GM18505 (cell line): Measurements from ENCODE around the gene TBC1D10B.
"Not testable (repeated sequence)": the region's sequence is repeated elsewhere in the genome, so short reads cannot be mapped to it uniquely, and the experiment has no call there.

Experiments used
- ATAC-seq: cut with Tn5 transposase; IDR thresholded peaks from one replicate; pipeline ENCODE4 v1.9.1; 2021; ENCODE audit not compliant: unreplicated experiment
- POLR2A ChIP-seq: IDR thresholded peaks from 4 replicates; pipeline ENCODE4 v1.6.1; 2011; ENCODE audit warnings: borderline replicate concordance; ENCODE audit not compliant: insufficient read depth, insufficient read length; ENCODE audit errors: extremely low read depth

Gene TBC1D10B

DNA sequence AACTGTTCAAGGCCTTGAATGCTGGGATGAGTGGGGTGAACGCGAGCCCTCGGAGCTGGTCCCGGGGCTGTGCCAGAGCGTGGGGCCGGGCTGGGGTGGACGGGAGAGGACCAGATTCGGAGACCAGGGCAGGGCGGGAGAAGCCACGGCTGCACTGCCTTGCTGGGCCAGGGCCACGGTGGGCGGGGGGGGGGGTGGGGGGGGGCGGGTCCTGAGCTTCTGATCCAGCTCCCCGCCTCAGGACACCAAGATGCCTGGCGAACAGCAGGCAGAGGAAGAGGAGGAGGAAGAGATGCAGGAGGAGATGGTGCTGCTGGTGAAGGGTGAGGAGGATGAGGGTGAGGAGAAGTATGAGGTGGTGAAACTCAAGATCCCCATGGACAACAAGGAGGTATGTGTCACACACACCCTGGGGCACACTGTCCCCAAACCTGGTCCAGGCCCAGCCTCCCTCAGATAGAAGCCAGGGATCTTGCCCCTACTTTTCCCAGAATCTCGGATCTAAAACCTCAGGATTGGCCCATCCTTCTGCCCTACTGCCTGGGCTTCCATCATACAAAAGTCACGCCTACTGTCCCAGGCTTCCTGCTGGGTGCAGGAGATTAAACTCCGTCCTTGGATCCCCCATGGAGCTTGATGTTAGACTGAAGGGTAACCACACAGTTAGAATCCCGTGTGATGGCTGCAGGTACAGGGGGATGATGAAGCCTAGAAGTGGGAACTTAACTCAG is 37.7 kb upstream of the TBC1D10B start:
- TF ChIP-seq POLR2A: no peak
- ATAC-seq: no peak

DNA sequence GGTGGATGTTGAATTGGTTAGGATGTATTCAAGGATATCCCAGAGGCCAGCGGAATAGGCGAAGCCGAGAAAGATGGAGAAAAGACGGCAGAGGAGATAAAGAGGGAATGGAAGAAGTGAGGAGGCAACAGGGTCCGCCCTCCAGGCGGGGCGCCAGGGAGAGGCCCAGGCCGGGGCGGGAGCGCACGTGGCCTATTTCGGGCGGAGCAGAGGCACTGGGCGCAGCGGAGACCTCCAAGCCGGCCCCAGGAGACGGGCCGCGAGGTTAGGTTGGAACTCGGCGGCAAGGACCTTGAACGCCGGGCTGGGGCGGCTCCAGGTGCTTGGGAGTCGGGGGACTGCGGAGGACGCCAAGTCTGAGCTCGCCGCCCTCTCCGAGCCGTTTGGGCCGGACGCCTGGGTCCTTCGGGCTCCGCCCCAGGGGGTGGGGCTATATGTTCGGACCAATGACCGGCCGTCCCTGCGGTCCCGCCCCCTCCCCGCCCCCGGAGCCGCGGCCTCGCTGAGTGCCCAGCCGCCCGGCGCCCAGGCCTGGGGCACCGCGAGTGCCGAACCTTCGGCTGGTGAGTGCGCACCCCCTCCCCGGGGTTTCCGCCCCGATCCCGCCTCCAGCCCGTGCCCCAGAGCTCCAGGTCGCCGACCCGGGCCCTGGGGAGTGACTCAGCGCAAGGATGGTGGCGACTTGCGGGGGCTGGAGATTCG is 37.0 kb upstream of the TBC1D10B start, which contains the start of gene ZNF771:
TSS of gene ZNF771 (plus strand) at position 505 of the 702 bp plus-strand sequence. CDS start 448 bp downstream, outside the sequence.
- TF ChIP-seq POLR2A: peak; percentile 73
- ATAC-seq: peak; percentile 80

GRCh38 chr16:30406795-30407101 is 36.5 kb upstream of the TBC1D10B start:
- no peak for ATAC-seq
- no peak for TF ChIP-seq POLR2A

GRCh38 chr16:30401768-30402425 is 31.6 kb upstream of the TBC1D10B start:
- ATAC-seq: no peak
- no peak for TF ChIP-seq POLR2A

DNA sequence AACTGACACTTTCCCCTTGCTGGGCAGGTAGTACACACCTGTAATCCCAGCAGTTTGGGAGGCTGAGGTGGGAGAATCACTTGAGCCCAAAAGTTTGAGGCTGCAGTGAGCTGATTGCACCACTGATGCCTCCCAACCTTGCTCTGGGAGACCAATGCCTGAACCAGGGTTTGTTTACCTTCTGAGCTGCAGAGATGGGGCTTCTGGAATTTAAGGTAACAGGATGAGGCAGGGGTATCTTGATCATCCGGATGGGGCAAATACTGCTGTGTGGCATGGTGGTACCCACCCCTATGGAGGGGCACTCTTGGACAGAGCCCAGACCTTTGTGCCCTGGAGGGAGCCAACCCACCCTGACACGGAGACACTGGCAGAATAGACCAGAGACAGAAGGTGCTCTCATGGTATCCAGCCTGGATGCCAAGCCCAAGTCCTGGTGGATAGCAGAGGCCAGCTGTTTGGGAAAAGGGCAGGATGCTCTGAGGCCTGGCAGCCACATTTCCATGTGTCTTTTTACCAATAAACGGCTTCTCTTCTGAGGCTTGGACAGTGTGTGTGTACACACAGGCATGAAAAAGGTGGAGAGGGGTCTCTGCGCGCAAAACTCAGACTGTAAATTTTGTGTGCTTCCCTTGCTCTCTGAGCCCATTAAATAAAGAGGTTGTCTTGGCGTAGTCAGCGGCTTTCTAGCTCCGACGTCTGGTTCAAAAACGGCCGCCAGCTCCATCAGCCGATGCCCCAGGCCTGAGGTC is 29.3 kb upstream of the TBC1D10B start:
- no peak for ATAC-seq
- TF ChIP-seq POLR2A: no peak

GRCh38 chr16:30398661-30399434 is 28.6 kb upstream of the TBC1D10B start:
- ATAC-seq: no peak
- TF ChIP-seq POLR2A: no peak

- no peak for TF ChIP-seq POLR2A
- no peak for ATAC-seq
These were observed 27.7 kb upstream of the TBC1D10B start for GRCh38 chr16:30397776-30398660.

DNA sequence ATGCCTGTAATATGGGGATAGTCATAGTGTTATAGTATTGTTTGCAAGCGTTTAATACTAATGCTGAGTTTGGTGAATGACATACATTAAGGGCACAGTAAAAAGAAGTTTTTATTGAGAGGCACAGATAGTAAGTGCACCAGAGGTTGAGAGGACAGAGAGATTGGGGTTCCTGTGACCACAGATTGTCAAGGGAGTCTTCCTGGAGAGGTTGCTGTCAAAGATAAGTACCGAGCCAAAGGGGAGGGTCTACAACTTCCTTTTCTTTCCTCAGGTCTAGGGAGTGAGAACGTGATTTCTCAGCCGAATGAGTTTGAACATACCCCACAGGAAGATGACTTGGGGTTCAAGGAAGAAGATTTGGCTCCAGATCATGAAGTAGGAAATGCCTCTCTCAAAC is 26.8 kb upstream of the TBC1D10B start:
- no peak for ATAC-seq
- no peak for TF ChIP-seq POLR2A

- not testable (repeated sequence) for ATAC-seq
These were observed 26.3 kb upstream of the TBC1D10B start for GRCh38 chr16:30396627-30397026.

- ATAC-seq: no peak
- no peak for TF ChIP-seq POLR2A
These were observed 25.8 kb upstream of the TBC1D10B start for GRCh38 chr16:30395992-30396585.

DNA sequence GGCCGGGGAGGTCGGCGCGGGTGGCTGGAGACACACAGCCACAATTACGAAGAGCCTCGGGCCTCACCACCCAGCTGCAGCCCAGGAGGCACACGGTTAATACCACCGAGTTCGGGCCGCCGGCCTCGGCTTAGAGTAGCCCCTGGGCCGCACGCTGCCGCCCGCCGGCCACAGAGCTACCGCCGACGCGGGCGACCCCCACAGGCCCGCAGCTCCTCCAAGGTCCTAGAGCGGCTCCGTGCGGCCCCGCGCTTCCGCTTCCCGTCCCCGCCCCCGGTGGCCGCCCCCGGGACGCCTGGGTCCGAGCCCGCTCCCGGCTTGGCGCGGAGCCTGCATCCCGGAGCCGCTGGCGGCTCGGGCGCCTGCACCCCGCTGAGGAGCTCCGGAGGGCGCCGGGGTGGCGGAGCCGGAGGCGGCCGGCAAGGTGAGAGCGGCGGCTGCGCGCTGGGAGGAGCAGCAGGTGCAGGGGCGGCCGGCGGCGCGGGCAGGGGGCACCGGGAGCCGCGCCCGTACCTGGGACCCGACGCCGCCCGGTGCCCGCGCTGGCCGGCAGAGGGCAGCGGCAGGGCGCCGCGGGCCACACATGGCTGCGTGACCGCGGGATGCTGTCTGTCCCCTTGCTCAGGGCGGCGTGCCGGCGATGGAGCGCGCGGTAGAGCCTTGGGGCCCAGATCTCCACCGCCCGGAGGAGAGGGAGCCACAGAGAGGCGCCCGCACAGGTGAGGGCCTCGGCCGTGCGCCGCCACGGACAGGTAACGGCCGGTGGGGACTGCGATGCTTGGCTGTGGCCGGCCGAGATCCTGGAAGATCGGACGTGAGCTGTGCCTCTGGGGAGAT is 25.1 kb upstream of the TBC1D10B start, which contains the start of gene ZNF48:
TSS of gene ZNF48 (plus strand) at position 266 of the 837 bp plus-strand sequence. CDS start at position 641, 375 bp downstream.
- ATAC-seq: peak; percentile 60
- TF ChIP-seq POLR2A: peak; percentile 73
